WTC11 (cell line): ENCODE data around the gene CCDC9. TPM values are rescaled to one million over a fixed set of nuclear protein-coding genes. Genes with fewer than 3 reads are reported as not detected.

Experiments used
- ATAC-seq: fragments of 200-7000 bp; cut with Tn5 transposase; 2 replicates; pipeline ENCODE4 v1.10.0; 2021; ENCODE audit warnings: mild to moderate bottlenecking, moderate library complexity
- CTCF ChIA-PET: fragments of 300-600 bp; sonication (Branson Sonifier 250); formaldehyde crosslinking; loops from one replicate; lab custom pipeline; 2021; ENCODE audit warnings: antibody characterized with exemption; lab: Charles Lee
- POLR2A ChIA-PET: fragments of 350-600 bp; sonication (Branson Sonifier 250); formaldehyde crosslinking; loops from one replicate; lab custom pipeline; 2021; ENCODE audit warnings: antibody characterized with exemption; lab: Charles Lee
- DNase-seq: peaks from one replicate; pipeline ENCODE4 v3.0.0; 2021; ENCODE audit warnings: low spot score
- H3K27ac Mint-ChIP-seq: 2 replicates; pipeline ENCODE4 v1.8.0; 2021; ENCODE audit warnings: mixed read lengths
- H3K27me3 Mint-ChIP-seq: 2 replicates; pipeline ENCODE4 v1.8.0; 2021; ENCODE audit warnings: low read depth, mild to moderate bottlenecking, moderate library complexity, mixed read lengths
- H3K36me3 Mint-ChIP-seq: 2 replicates; pipeline ENCODE4 v1.8.0; 2021; ENCODE audit warnings: mixed read lengths
- H3K4me1 Mint-ChIP-seq: 2 replicates; pipeline ENCODE4 v1.8.0; 2022; ENCODE audit warnings: mixed read lengths
- H3K4me3 Mint-ChIP-seq: 2 replicates; pipeline ENCODE4 v1.8.0; 2021; ENCODE audit warnings: mild to moderate bottlenecking, moderate library complexity, mixed read lengths
- H3K9me3 Mint-ChIP-seq: 2 replicates; pipeline ENCODE4 v1.8.0; 2021; ENCODE audit warnings: mixed read lengths
- AR ChIP-seq: fragments of 250-450 bp; sonication (Bioruptor Pico); IDR thresholded peaks from 2 replicates; pipeline ENCODE4 v1.9.0; 2021; ENCODE audit warnings: mild to moderate bottlenecking
- ATF2 ChIP-seq: sonication (generic); formaldehyde crosslinking; IDR thresholded peaks from 2 replicates; pipeline ENCODE4 v1.8.1; 2022; ENCODE audit warnings: low read depth, missing genetic modification reagents, borderline replicate concordance
- CREM ChIP-seq: sonication (generic); formaldehyde crosslinking; IDR thresholded peaks from 2 replicates; pipeline ENCODE4 v1.8.1; 2022; ENCODE audit warnings: mild to moderate bottlenecking, missing genetic modification reagents, moderate library complexity
- ELF4 ChIP-seq: sonication (generic); formaldehyde crosslinking; IDR thresholded peaks from 2 replicates; pipeline ENCODE4 v1.8.1; 2022; ENCODE audit warnings: low read depth, mild to moderate bottlenecking, moderate library complexity, missing genetic modification reagents
- EMX1 ChIP-seq: fragments of 250-450 bp; sonication (Bioruptor Pico); IDR thresholded peaks from 2 replicates; pipeline ENCODE4 v1.8.0; 2021; ENCODE audit warnings: mild to moderate bottlenecking
- ERG ChIP-seq: fragments of 250-450 bp; sonication (Bioruptor Pico); IDR thresholded peaks from 2 replicates; pipeline ENCODE4 v1.8.0; 2021; ENCODE audit warnings: mild to moderate bottlenecking
- FOXK1 ChIP-seq: sonication (generic); formaldehyde crosslinking; IDR thresholded peaks from 2 replicates; pipeline ENCODE4 v1.8.0; 2022; ENCODE audit warnings: mild to moderate bottlenecking, moderate library complexity, missing genetic modification reagents
- FOXP1 ChIP-seq: sonication (generic); formaldehyde crosslinking; IDR thresholded peaks from 2 replicates; pipeline ENCODE4 v1.8.0; 2022; ENCODE audit warnings: missing genetic modification reagents, mild to moderate bottlenecking, moderate library complexity, borderline replicate concordance
- GABPB1 ChIP-seq: sonication (generic); formaldehyde crosslinking; IDR thresholded peaks from 2 replicates; pipeline ENCODE4 v1.8.1; 2023; ENCODE audit warnings: mild to moderate bottlenecking, missing genetic modification reagents
- GTF2I ChIP-seq: fragments of 250-450 bp; sonication (Bioruptor Pico); conservative IDR thresholded peaks from 2 replicates; pipeline ENCODE4 v1.4.0; 2021; ENCODE audit warnings: mild to moderate bottlenecking
- HMGA2 ChIP-seq: fragments of 250-450 bp; sonication (Bioruptor Pico); IDR thresholded peaks from 2 replicates; pipeline ENCODE4 v1.4.0; 2021; ENCODE audit warnings: mild to moderate bottlenecking, moderate library complexity
- KAT7 ChIP-seq: sonication (generic); formaldehyde crosslinking; IDR thresholded peaks from 2 replicates; pipeline ENCODE4 v1.8.1; 2023; ENCODE audit warnings: missing genetic modification reagents, mild to moderate bottlenecking, borderline replicate concordance
- MYBL2 ChIP-seq: sonication (generic); formaldehyde crosslinking; IDR thresholded peaks from 2 replicates; pipeline ENCODE4 v1.8.1; 2023; ENCODE audit warnings: mild to moderate bottlenecking, moderate library complexity, missing genetic modification reagents
- NFE2L1 ChIP-seq: sonication (generic); formaldehyde crosslinking; IDR thresholded peaks from 2 replicates; pipeline ENCODE4 v1.8.1; 2023; ENCODE audit warnings: missing genetic modification reagents
- NFYB ChIP-seq: sonication (generic); formaldehyde crosslinking; conservative IDR thresholded peaks from 2 replicates; pipeline ENCODE4 v1.8.0; 2022; ENCODE audit warnings: low read depth, missing genetic modification reagents
- NR2C2 ChIP-seq: sonication (generic); formaldehyde crosslinking; IDR thresholded peaks from 2 replicates; pipeline ENCODE4 v1.8.0; 2022; ENCODE audit warnings: mild to moderate bottlenecking, missing genetic modification reagents
- NR3C1 ChIP-seq: sonication (generic); formaldehyde crosslinking; conservative IDR thresholded peaks from 2 replicates; pipeline ENCODE4 v1.8.1; 2023; ENCODE audit warnings: low read depth, mild to moderate bottlenecking, missing genetic modification reagents
- STAT6 ChIP-seq: sonication (generic); formaldehyde crosslinking; conservative IDR thresholded peaks from 2 replicates; pipeline ENCODE4 v1.8.1; 2023; ENCODE audit warnings: mild to moderate bottlenecking, low read depth, missing genetic modification reagents, moderate library complexity
- ZBTB43 ChIP-seq: sonication (generic); formaldehyde crosslinking; IDR thresholded peaks from 2 replicates; pipeline ENCODE4 v1.8.1; 2023; ENCODE audit warnings: mild to moderate bottlenecking, missing genetic modification reagents
- ZNF219 ChIP-seq: sonication (generic); formaldehyde crosslinking; IDR thresholded peaks from 2 replicates; pipeline ENCODE4 v1.8.0; 2023; ENCODE audit warnings: missing genetic modification reagents, mild to moderate bottlenecking, borderline replicate concordance
- ZNF263 ChIP-seq: sonication (generic); formaldehyde crosslinking; IDR thresholded peaks from 2 replicates; pipeline ENCODE4 v1.8.1; 2022; ENCODE audit warnings: low read depth, mild to moderate bottlenecking, moderate library complexity, missing genetic modification reagents
- ZNF423 ChIP-seq: fragments of 250-450 bp; sonication (Bioruptor Pico); IDR thresholded peaks from 2 replicates; pipeline ENCODE4 v2.1.2; 2022; ENCODE audit warnings: mild to moderate bottlenecking, moderate library complexity
- ZNF425 ChIP-seq: fragments of 250-450 bp; sonication (Bioruptor Pico); conservative IDR thresholded peaks from 2 replicates; pipeline ENCODE4 v1.9.0; 2021; ENCODE audit warnings: mild to moderate bottlenecking
- total RNA-seq: library from RNA; stranded (reverse); gene quantifications from 3 replicates; pipeline ENCODE4 v1.2.3, GENCODE V29; 2021

CCDC9 gene
- total RNA-seq, 1 experiment from 2014 or later, result 37.7 TPM

GRCh38 chr19:47239152-47239551, 17.2 kb upstream of the CCDC9 start:
- Mint-ChIP-seq H3K27ac (no peak overlapping the region; the same call in 1 of the 2 replicates), H3K9me3 (no peaks in the 10 kb centered on the region), H3K4me3 (peak overlapping the region; percentile 70), H3K27me3 (peaks cover 30% of the 10 kb centered on the region)
- no peak for DNase-seq
- no peak for ATAC-seq
- CTCF ChIA-PET, result interaction anchor here (0.8 to 3.4 kb wide), 3 partner anchors 13 to 226 kb away, joined by 3 to 27 read pairs (median 3); no protein-coding TSS in a partner anchor
- TF ChIP-seq GABPB1 (CRISPR knock-in tag) (no peak), AR (no peak), NFE2L1 (no peak), HMGA2 (CRISPR knock-in tag) (no peak), STAT6 (no peak), CREM (CRISPR knock-in tag) (no peak), ZNF425 (CRISPR knock-in tag) (no peak), KAT7 (no peak), GTF2I (CRISPR knock-in tag) (no peak), ELF4 (CRISPR knock-in tag) (no peak)
- TF ChIP-seq, all 79 proteins: peak for 0
- Mint-ChIP-seq H3K4me1 (peaks cover 18% of the 10 kb centered on the region), H3K36me3 (no peaks in the 10 kb centered on the region)
- POLR2A ChIA-PET, result interaction anchor here (1.4 to 1.9 kb wide), 2 partner anchors 13 to 29 kb away, joined by 4 to 9 read pairs; no protein-coding TSS in a partner anchor

- H3K9me3 Mint-ChIP-seq, result no peaks in the 10 kb centered on the region
- ATAC-seq, result peak; percentile 4; the same call in 1 of the 2 replicates
- H3K4me3 Mint-ChIP-seq, result peak overlapping the region; percentile 58
- no peak overlapping the region for H3K27ac Mint-ChIP-seq
- peaks cover 31% of the 10 kb centered on the region for H3K27me3 Mint-ChIP-seq
- DNase-seq, result peak; percentile 83
- ChIA-PET CTCF (interaction anchor here (0.8 to 3.4 kb wide), 4 partner anchors 13 to 227 kb away, joined by 3 to 27 read pairs (median 4); no protein-coding TSS in a partner anchor), POLR2A (interaction anchor here (1.3 to 1.9 kb wide), 4 partner anchors 12 to 126 kb away, joined by 4 to 13 read pairs (median 8); partner anchors contain the start of gene ZC3H4)
- no peaks in the 10 kb centered on the region for H3K36me3 Mint-ChIP-seq
- peaks cover 20% of the 10 kb centered on the region for H3K4me1 Mint-ChIP-seq
- TF ChIP-seq FOXK1 (CRISPR knock-in tag), result peak; percentile 28; the same call in 1 of the 2 replicates
- no peak for TF ChIP-seq ERG
- no peak for TF ChIP-seq ZNF219 (CRISPR knock-in tag)
- no peak for TF ChIP-seq ZBTB43 (CRISPR knock-in tag)
- no peak for TF ChIP-seq ZNF263
- no peak for TF ChIP-seq ATF2
- TF ChIP-seq NR2C2 (CRISPR knock-in tag), result no peak
- peak; percentile 69; the same call in 1 of the 2 replicates for TF ChIP-seq FOXP1 (CRISPR knock-in tag)
- no peak for TF ChIP-seq NFYB (CRISPR knock-in tag)
- no peak for TF ChIP-seq NR3C1
- TF ChIP-seq MYBL2 (CRISPR knock-in tag), result no peak
- no peak for TF ChIP-seq GTF2I (CRISPR knock-in tag)
- TF ChIP-seq ZNF423, result no peak
- TF ChIP-seq NFE2L1, result peak; percentile 20; the same call in 1 of the 2 replicates
- no peak for TF ChIP-seq EMX1 (CRISPR knock-in tag)
Measured at GRCh38 chr19:47239610-47240296, 16.6 kb upstream of the CCDC9 start.
